Measurements from ENCODE around the gene HEXB. TPM values are rescaled to one million over a fixed set of nuclear protein-coding genes. Genes with fewer than 3 reads are reported as not detected.

Gene HEXB
- total and polyA plus RNA-seq, 9 of the 15 experiments (the other 6 are each of a cell fraction or from before 2014, with no cell fraction given), result 22.9 to 158 (median 108) TPM

DNA sequence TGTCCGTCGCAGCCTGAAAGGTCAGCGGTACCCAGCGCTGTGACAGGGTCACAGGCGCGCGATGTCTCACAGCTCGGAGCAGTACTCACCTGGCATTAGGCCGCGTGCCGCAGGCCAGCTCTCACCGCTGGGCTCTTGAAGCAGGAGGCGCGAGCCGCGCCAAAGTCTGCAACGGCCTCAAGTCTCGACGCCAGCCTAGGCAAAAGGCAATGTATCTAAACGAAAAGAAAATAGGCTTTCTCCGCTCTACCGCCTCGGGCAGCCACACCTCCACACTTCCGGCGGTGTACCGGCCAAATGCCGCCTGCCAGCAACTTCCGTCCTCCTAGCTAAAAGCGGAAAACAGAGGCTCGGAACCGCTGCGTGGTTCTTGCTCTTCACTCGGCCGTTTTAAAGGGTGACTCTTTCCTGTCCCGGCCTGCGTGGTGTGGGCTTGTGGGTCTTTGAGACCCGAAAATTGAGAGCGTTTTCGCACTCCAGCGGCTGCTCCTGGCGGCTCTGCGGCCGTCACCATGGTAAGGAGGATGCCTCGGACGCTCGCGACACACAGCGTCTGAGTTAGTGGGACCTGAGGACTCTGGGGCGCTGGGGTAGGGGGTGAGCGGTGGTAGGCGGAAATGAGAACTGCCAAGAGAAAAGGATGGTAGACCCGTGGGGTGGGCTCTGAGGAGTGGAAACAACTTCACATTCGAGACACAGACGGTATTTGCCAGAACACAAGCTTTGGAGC lies 82.0 kb downstream of the HEXB start, which contains the start of the genes GFM2 and NSA2 (continued):
- TF ChIP-seq, protein P1, sequence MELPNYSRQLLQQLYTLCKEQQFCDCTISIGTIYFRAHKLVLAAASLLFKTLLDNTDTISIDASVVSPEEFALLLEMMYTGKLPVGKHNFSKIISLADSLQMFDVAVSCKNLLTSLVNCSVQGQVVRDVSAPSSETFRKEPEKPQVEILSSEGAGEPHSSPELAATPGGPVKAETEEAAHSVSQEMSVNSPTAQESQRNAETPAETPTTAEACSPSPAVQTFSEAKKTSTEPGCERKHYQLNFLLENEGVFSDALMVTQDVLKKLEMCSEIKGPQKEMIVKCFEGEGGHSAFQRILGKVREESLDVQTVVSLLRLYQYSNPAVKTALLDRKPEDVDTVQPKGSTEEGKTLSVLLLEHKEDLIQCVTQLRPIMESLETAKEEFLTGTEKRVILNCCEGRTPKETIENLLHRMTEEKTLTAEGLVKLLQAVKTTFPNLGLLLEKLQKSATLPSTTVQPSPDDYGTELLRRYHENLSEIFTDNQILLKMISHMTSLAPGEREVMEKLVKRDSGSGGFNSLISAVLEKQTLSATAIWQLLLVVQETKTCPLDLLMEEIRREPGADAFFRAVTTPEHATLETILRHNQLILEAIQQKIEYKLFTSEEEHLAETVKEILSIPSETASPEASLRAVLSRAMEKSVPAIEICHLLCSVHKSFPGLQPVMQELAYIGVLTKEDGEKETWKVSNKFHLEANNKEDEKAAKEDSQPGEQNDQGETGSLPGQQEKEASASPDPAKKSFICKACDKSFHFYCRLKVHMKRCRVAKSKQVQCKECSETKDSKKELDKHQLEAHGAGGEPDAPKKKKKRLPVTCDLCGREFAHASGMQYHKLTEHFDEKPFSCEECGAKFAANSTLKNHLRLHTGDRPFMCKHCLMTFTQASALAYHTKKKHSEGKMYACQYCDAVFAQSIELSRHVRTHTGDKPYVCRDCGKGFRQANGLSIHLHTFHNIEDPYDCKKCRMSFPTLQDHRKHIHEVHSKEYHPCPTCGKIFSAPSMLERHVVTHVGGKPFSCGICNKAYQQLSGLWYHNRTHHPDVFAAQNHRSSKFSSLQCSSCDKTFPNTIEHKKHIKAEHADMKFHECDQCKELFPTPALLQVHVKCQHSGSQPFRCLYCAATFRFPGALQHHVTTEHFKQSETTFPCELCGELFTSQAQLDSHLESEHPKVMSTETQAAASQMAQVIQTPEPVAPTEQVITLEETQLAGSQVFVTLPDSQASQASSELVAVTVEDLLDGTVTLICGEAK (IDR thresholded peaks at IDR 0.05), result peak; percentile 100
- TF ChIP-seq, protein P1 (CRISPR knock-in tag; IDR thresholded peaks at IDR 0.05), result no peak
- TF ChIP-seq ZNF431 (CRISPR knock-in tag; IDR thresholded peaks at IDR 0.05), result no peak
- no peak for TF ChIP-seq BRD9 (IDR thresholded peaks at IDR 0.05; ENCODE audit: low read depth, partially characterized antibody)
- TF ChIP-seq, protein P2, sequence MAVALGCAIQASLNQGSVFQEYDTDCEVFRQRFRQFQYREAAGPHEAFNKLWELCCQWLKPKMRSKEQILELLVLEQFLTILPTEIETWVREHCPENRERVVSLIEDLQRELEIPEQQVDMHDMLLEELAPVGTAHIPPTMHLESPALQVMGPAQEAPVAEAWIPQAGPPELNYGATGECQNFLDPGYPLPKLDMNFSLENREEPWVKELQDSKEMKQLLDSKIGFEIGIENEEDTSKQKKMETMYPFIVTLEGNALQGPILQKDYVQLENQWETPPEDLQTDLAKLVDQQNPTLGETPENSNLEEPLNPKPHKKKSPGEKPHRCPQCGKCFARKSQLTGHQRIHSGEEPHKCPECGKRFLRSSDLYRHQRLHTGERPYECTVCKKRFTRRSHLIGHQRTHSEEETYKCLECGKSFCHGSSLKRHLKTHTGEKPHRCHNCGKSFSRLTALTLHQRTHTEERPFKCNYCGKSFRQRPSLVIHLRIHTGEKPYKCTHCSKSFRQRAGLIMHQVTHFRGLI (CRISPR knock-in tag; IDR thresholded peaks at IDR 0.05), result no peak
- no peak for TF ChIP-seq ZFP36 (IDR thresholded peaks at IDR 0.05; ENCODE audit: low read depth, low read length, partially characterized antibody)
- TF ChIP-seq HDGF (IDR thresholded peaks at IDR 0.05), result no peak
- TF ChIP-seq, protein P3, sequence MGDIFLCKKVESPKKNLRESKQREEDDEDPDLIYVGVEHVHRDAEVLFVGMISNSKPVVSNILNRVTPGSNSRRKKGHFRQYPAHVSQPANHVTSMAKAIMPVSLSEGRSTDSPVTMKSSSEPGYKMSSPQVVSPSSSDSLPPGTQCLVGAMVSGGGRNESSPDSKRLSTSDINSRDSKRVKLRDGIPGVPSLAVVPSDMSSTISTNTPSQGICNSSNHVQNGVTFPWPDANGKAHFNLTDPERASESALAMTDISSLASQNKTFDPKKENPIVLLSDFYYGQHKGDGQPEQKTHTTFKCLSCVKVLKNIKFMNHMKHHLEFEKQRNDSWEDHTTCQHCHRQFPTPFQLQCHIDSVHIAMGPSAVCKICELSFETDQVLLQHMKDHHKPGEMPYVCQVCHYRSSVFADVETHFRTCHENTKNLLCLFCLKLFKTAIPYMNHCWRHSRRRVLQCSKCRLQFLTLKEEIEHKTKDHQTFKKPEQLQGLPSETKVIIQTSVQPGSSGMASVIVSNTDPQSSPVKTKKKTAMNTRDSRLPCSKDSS (IDR thresholded peaks at IDR 0.05; ENCODE audit: low read depth, partially characterized antibody), result no peak
- no peak for TF ChIP-seq SP2 (IDR thresholded peaks at IDR 0.05; ENCODE audit: extremely low read depth, low read depth, low read length, poor library complexity, severe bottlenecking)
- TF ChIP-seq RBM34 (IDR thresholded peaks at IDR 0.05; ENCODE audit: borderline replicate concordance, insufficient read depth, low read length), result no peak
- TF ChIP-seq, protein P4, sequence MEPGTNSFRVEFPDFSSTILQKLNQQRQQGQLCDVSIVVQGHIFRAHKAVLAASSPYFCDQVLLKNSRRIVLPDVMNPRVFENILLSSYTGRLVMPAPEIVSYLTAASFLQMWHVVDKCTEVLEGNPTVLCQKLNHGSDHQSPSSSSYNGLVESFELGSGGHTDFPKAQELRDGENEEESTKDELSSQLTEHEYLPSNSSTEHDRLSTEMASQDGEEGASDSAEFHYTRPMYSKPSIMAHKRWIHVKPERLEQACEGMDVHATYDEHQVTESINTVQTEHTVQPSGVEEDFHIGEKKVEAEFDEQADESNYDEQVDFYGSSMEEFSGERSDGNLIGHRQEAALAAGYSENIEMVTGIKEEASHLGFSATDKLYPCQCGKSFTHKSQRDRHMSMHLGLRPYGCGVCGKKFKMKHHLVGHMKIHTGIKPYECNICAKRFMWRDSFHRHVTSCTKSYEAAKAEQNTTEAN (CRISPR knock-in tag; IDR thresholded peaks at IDR 0.05), result no peak
